VCaP (cell line): ENCODE measurements around the gene LTBR.
"Not testable (repeated sequence)": the region's sequence is repeated elsewhere in the genome, so short reads cannot be mapped to it uniquely, and the experiment has no call there.

Source experiments
- H3K27ac ChIP-seq: fragments of 450-650 bp; 2 replicates; pipeline ENCODE4 v1.5.1; 2017
- TF ChIP-seq, protein P1 (sequence below): fragments of 450-650 bp; conservative IDR thresholded peaks from 2 replicates; pipeline ENCODE4 v1.5.1; 2017; ENCODE audit warnings: mild to moderate bottlenecking, moderate library complexity

Gene LTBR

DNA sequence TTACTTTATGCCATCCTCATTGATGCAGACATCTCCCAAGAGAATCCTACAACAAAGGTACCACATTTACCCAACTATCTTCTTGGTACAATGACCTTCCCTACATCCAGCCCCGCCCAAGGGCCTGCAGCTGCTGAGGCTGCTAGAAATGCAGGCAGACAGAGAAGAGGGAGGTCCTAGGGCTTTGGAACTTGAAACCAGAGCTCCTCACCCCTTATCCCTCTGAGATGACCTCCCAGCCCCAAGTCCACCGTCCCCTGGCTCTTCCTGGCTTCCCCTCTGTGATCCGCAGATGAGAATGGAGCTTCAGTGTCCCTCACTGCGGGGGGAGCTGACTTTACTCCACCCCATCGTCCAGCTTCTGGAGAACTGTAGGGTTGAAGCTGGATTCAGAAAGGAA is 40.4 kb upstream of the LTBR start:
- H3K27ac ChIP-seq: no peak overlapping the region
- TF ChIP-seq, protein P1, sequence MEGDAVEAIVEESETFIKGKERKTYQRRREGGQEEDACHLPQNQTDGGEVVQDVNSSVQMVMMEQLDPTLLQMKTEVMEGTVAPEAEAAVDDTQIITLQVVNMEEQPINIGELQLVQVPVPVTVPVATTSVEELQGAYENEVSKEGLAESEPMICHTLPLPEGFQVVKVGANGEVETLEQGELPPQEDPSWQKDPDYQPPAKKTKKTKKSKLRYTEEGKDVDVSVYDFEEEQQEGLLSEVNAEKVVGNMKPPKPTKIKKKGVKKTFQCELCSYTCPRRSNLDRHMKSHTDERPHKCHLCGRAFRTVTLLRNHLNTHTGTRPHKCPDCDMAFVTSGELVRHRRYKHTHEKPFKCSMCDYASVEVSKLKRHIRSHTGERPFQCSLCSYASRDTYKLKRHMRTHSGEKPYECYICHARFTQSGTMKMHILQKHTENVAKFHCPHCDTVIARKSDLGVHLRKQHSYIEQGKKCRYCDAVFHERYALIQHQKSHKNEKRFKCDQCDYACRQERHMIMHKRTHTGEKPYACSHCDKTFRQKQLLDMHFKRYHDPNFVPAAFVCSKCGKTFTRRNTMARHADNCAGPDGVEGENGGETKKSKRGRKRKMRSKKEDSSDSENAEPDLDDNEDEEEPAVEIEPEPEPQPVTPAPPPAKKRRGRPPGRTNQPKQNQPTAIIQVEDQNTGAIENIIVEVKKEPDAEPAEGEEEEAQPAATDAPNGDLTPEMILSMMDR: no peak

DNA sequence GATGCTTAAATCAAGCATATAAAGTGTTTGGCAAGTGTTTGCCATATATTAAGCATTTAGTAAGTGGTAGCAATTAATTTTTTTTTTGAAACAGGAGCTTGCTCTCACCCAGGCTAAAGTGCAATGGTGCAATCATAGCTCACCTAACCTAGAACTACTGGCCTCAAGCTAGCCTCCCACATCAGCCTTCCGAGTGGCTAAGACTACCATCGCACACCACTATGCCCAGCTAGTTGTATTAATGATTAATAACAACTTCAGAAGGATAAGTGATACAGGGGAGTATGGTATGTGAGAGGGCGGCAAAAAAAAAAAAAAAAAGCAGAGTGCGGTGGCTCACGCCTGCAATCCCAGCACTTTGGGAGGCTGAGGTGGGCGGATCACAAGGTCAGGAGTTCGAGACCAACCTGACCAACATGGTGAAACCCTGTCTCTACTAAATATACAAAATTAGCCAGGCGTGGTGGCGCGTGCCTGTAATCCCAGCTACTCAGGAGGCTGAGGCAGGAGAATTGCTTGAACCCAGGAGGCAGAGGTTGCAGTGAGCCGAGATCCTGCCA is 39.8 kb upstream of the LTBR start:
- not testable (repeated sequence) for H3K27ac ChIP-seq

DNA sequence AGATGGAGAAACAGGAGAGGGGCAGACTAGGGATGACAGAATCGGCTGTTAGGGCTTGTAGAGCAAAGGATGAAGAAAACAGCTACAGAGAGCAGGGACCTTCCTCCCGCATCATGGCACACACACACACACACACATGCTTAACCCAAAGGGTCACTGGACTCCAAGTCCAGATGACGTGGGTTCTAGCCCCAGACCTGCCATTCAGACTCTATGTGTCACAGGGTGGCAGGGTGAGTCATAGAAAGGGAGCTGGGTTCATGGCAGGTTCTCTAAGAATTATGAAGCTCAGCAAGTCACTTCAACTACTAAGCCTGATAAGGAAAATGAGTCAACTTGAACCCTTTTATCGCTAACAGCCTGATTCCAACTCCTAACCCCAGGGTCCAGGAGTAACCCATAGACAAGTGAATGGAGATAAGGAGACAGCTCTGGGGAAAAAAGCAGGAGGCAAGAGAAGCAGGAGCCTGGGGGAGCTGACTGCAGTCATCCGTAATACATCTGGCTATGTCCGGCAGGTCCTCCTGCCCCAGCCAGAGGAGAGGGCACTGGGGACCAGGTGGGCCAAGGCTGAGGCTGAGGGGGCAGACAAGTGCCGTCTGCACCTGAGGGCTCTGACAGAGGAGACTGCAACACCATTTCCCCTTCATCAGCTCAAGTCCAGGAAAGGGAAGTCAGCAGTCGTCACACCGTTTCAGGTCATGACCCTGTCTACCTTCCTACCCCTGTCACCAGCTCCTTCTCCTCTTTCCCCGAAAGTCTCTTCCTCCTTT is 38.5 kb upstream of the LTBR start:
- TF ChIP-seq, protein P1: no peak
- H3K27ac ChIP-seq: no peak overlapping the region

DNA sequence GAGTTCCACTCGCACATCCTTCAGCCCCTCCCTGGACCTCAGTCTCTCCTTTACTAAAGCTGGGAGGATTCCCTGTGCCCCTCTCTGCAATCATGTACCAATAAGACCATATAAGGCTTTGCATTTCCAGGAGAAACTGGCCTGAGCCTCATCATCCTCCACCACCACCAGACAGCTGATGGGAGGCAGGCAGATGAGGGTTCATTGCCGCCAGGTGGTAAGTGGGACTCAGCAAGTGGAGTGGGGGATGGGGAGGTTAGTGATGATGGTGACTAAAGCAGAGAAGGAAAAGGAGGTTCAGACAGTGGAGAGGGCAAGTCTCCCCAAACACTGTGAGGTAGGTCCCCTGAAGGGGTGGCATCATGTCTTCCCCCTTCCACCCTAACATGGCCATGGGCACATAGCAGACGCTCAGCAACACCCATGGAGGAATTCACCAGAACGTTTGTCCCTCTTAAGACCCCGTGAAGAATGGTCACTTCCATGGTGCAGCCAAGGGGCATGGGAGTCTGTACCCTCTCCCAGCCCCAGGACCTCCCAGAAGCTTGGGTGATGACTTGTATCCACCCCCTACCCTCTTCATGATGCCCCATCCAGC is 37.6 kb upstream of the LTBR start:
- TF ChIP-seq, protein P1: no peak
- no peak overlapping the region for H3K27ac ChIP-seq

DNA sequence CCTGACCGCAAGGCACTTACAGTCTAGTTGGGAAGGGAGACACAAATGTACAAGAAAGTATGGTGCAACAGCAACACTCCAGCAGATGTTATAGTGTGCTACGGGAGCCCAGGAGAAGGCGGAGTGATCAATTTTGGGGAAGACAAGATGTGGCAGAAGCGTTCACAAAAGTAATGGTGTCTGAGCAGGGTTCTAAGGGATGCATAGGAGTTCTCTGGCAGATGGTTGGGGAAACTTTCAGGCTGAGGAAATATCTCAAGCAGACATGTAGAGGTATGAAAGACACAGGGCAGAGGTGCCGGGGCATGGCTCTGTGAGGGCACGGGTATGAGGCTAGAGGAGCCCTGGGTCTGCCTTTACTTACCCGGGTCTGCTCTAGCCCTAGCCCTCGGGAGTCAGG is 37.0 kb upstream of the LTBR start:
- TF ChIP-seq, protein P1: no peak
- no peak overlapping the region for H3K27ac ChIP-seq

DNA sequence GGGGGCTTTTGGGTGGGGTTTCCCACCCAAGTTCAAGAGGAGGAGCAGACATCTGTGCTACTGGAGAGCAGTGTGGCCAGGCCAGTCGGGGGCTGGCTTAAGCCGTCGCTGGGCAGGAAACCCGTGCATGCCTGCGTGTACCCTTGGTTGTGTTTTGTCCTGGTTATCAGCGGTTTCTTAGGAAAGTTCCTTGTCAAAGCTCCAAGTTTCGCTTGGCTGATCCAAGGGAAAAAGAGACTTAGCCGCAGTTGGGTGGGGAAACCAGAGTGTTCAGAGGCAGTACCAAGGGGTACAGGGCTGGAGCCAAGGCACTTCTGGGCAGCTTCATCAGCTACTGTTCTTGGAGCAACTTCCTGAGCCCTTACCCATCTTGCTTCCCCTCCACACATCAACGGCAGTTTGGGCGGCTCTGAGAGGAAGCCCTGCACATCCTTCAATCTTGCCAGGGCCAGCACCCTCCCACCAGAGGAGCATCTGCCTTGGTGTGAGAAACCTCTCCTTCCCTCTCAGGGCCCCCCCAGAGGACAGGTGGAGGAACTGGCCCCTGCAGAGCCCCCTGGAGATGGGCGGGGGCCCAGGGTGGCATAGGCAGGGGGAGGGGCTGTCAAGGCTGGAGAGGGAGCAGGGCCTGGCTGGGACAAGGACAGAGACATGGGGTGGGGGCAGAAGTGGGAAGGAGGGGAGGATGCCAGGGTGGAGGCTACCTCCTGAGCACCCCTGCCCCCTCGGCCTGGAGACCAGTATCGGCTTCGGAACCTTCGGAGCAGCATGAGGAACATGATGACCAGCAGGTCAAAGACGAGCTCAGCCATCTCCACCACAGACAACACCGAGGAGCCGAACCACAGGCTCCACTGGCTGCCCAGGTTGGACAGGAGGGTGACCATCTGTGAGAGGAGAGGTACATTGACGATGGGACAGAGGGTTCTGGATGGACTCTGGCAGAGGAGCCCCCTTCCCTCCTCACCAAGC is 36.3 kb upstream of the LTBR start:
- no peak overlapping the region for H3K27ac ChIP-seq
- TF ChIP-seq, protein P1: no peak

DNA sequence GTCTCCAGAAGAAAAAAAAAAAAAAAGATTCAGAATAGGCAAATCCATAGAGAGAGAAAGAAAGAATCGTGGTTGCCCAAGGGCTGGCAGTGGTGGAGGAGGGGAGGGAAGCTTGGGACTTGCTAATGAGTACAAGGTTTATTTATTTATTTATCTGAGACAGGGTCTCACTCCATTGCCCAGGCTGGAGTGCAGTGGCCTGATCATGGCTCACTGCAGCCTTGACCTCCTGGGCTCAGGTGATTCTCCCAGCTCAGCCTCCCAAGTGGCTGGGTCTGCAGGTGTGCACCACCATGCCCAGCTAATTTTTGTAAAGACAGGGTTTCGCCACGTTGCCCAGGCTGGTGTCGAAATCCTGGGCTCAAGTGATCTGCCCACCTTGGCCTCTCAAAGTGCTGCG is 32.3 kb upstream of the LTBR start:
- no peak overlapping the region for H3K27ac ChIP-seq
- TF ChIP-seq, protein P1: no peak
